Neuronal stem cell (in vitro differentiated cells): ENCODE results near the gene FCER1G.
"Not testable (repeated sequence)": the region's sequence is repeated elsewhere in the genome, so short reads cannot be mapped to it uniquely, and the experiment has no call there.

Source experiments
- DNase-seq: peaks from one replicate; pipeline ENCODE4 v3.0.0-alpha.2; 2013; ENCODE audit warnings: low spot score
- H2AFZ ChIP-seq: one replicate; pipeline ENCODE4 v1.6.1; 2013; ENCODE audit warnings: mild to moderate bottlenecking, low read length, inconsistent platforms
- H2AK5ac ChIP-seq: 2 replicates; pipeline ENCODE4 v1.6.1; 2013; ENCODE audit warnings: low read depth, mild to moderate bottlenecking, inconsistent platforms, low read length, moderate library complexity, mixed read lengths
- H2BK120ac ChIP-seq: 2 replicates; pipeline ENCODE4 v1.6.1; 2013; ENCODE audit warnings: low read depth, mild to moderate bottlenecking, inconsistent platforms, low read length, moderate library complexity, mixed read lengths
- H2BK12ac ChIP-seq: one replicate; pipeline ENCODE4 v1.6.1; 2013; ENCODE audit warnings: low read length, inconsistent platforms
- H2BK15ac ChIP-seq: 2 replicates; pipeline ENCODE4 v1.6.1; 2013; ENCODE audit warnings: mild to moderate bottlenecking, low read length, inconsistent platforms, mixed read lengths
- H2BK5ac ChIP-seq: one replicate; pipeline ENCODE4 v1.6.1; 2013; ENCODE audit warnings: inconsistent platforms, mild to moderate bottlenecking, low read length, moderate library complexity
- H3K14ac ChIP-seq: one replicate; pipeline ENCODE4 v1.6.1; 2013; ENCODE audit warnings: low read length, inconsistent platforms
- H3K18ac ChIP-seq: 2 replicates; pipeline ENCODE4 v1.6.1; 2013; ENCODE audit warnings: low read length, inconsistent platforms
- H3K23ac ChIP-seq: 2 replicates; pipeline ENCODE4 v1.6.1; 2013; ENCODE audit warnings: low read depth, mild to moderate bottlenecking, mixed read lengths, low read length, inconsistent platforms; ENCODE audit not compliant: poor library complexity
- H3K27ac ChIP-seq: replicated peaks from 3 replicates; pipeline ENCODE4 v1.5.1; 2013; ENCODE audit warnings: low read length, inconsistent platforms
- H3K27me3 ChIP-seq, 3 experiments: 2 replicates each; pipeline ENCODE4 v1.6.1; 2013; ENCODE audit warnings: low read length in 3 of 3, mild to moderate bottlenecking in 2 of 3, inconsistent platforms in 1 of 3, low read depth in 1 of 3, mixed read lengths in 1 of 3, moderate library complexity in 1 of 3; ENCODE audit not compliant: control insufficient read depth in 3 of 3, insufficient read depth in 3 of 3
- H3K36me3 ChIP-seq, 2 donors: replicated peaks in 1 of 2; 2 replicates each; pipeline ENCODE4 v1.6.1; 2013; ENCODE audit warnings: low read length in 2 of 2; ENCODE audit not compliant: control insufficient read depth in 2 of 2, insufficient read depth in 2 of 2
- H3K4ac ChIP-seq: 2 replicates; pipeline ENCODE4 v1.6.1; 2013; ENCODE audit warnings: inconsistent platforms, mild to moderate bottlenecking, low read length, moderate library complexity
- H3K4me1 ChIP-seq, 2 donors: 1 replicate in 1 of 2; 2 replicates in 1 of 2; pipeline ENCODE4 v1.6.1; 2013; ENCODE audit warnings: low read length in 2 of 2, low read depth in 1 of 2; ENCODE audit not compliant: control insufficient read depth in 2 of 2, insufficient read depth in 1 of 2
- H3K4me2 ChIP-seq: one replicate; pipeline ENCODE4 v1.6.1; 2013; ENCODE audit warnings: mild to moderate bottlenecking, low read length, inconsistent platforms; ENCODE audit not compliant: insufficient read depth, poor library complexity, severe bottlenecking
- H3K4me3 ChIP-seq, 2 donors: 2 replicates each; pipeline ENCODE4 v1.5.1; 2013; ENCODE audit warnings: low read length in 2 of 2, mild to moderate bottlenecking in 2 of 2, inconsistent platforms in 1 of 2, moderate library complexity in 1 of 2
- H3K79me1 ChIP-seq: one replicate; pipeline ENCODE4 v1.6.1; 2013; ENCODE audit warnings: low read depth, mild to moderate bottlenecking, inconsistent platforms, low read length, moderate library complexity
- H3K9ac ChIP-seq: one replicate; pipeline ENCODE4 v1.6.1; 2013; ENCODE audit warnings: mild to moderate bottlenecking, low read depth, low read length, inconsistent platforms; ENCODE audit not compliant: poor library complexity
- H3K9me3 ChIP-seq, 2 donors: replicated peaks in 1 of 2; 2 replicates each; pipeline versions ENCODE3 to v1.6.1; 2013; ENCODE audit warnings: low read length in 2 of 2, mild to moderate bottlenecking in 2 of 2, inconsistent platforms in 1 of 2, low read depth in 1 of 2, mixed read lengths in 1 of 2, moderate library complexity in 1 of 2; ENCODE audit not compliant: control insufficient read depth in 2 of 2, insufficient read depth in 1 of 2
- H4K8ac ChIP-seq: one replicate; pipeline ENCODE4 v1.6.1; 2013; ENCODE audit warnings: low read depth, mild to moderate bottlenecking, inconsistent platforms, low read length, moderate library complexity
- H4K91ac ChIP-seq: one replicate; pipeline ENCODE4 v1.6.1; 2013; ENCODE audit warnings: low read length, low read depth, mild to moderate bottlenecking, inconsistent platforms; ENCODE audit not compliant: poor library complexity
- WGBS, 2 donors: extraction: QIAGEN DNeasy Blood & Tissue Kit; methylation state at CpG; one replicate each; pipeline ENCODE4 v1.1.7; 2013; ENCODE audit warnings: missing lambda C conversion rate in 2 of 2, mixed read lengths in 1 of 2; ENCODE audit not compliant: insufficient read length in 2 of 2, insufficient replicate concordance in 1 of 2; ENCODE audit errors: extremely low coverage in 2 of 2; 5-methylcytosine and 5-hydroxymethylcytosine counted together

The FCER1G gene

GRCh38 chr1:161223805-161224694 is 9.0 kb downstream of the FCER1G start:
- no peak overlapping the region for H2AFZ ChIP-seq
- no peak overlapping the region for H2BK120ac ChIP-seq
- no peak overlapping the region for H2BK15ac ChIP-seq
- H3K36me3 ChIP-seq: peaks cover 0 to 10% of the 10 kb centered on the region in 2 donors
- no peak overlapping the region for H3K18ac ChIP-seq
- H3K9me3 ChIP-seq: no peaks in the 10 kb centered on the region
- H3K79me1 ChIP-seq: no peaks in the 10 kb centered on the region
- no peak overlapping the region for H2AK5ac ChIP-seq
- H2BK12ac ChIP-seq: no peak overlapping the region
- no peak overlapping the region for H3K14ac ChIP-seq
- H3K4me2 ChIP-seq: no peak overlapping the region
- peaks cover 6 to 11% of the 10 kb centered on the region in 2 donors for H3K4me1 ChIP-seq
- H3K4me3 ChIP-seq: no peak overlapping the region
- WGBS, 2 donors: no CpG with 5 or more reads among the region's 7 CpGs
- no peak overlapping the region for H3K27ac ChIP-seq
- no peak overlapping the region for H4K91ac ChIP-seq
- H3K4ac ChIP-seq: no peak overlapping the region
- H3K23ac ChIP-seq: no peak overlapping the region
- H2BK5ac ChIP-seq: no peak overlapping the region
- no peak for DNase-seq
- H4K8ac ChIP-seq: no peak overlapping the region
- peaks cover 0 to 4% (median 0%) of the 10 kb centered on the region in 3 experiments for H3K27me3 ChIP-seq
- H3K9ac ChIP-seq: no peak overlapping the region

- H3K4me1 ChIP-seq: peaks cover 6 to 11% of the 10 kb centered on the region in 2 donors
- no CpG with 5 or more reads among the region's 13 CpGs for WGBS, 2 donors
Measured at GRCh38 chr1:161224695-161225087, 9.6 kb downstream of the FCER1G start.

GRCh38 chr1:161225178-161225533 is 10.1 kb downstream of the FCER1G start:
- H3K27me3 ChIP-seq: peaks cover 0 to 4% (median 0%) of the 10 kb centered on the region in 3 experiments
- H3K14ac ChIP-seq: no peak overlapping the region
- no peak for DNase-seq
- H3K18ac ChIP-seq: no peak overlapping the region
- no peak overlapping the region for H2AK5ac ChIP-seq
- no CpG with 5 or more reads among the region's 7 CpGs for WGBS, 2 donors
- no peak overlapping the region for H4K8ac ChIP-seq
- no peak overlapping the region for H3K9ac ChIP-seq
- H2BK15ac ChIP-seq: no peak overlapping the region
- H2AFZ ChIP-seq: peak overlapping the region; percentile 75
- H3K27ac ChIP-seq: no peak overlapping the region
- no peak overlapping the region for H3K4me2 ChIP-seq
- H4K91ac ChIP-seq: no peak overlapping the region
- H3K4ac ChIP-seq: no peak overlapping the region
- H2BK12ac ChIP-seq: no peak overlapping the region
- H2BK120ac ChIP-seq: no peak overlapping the region
- H3K4me3 ChIP-seq: no peak overlapping the region
- no peaks in the 10 kb centered on the region for H3K79me1 ChIP-seq
- H3K4me1 ChIP-seq: peaks cover 6 to 11% of the 10 kb centered on the region in 2 donors
- no peak overlapping the region for H2BK5ac ChIP-seq
- H3K23ac ChIP-seq: no peak overlapping the region
- H3K9me3 ChIP-seq: no peaks in the 10 kb centered on the region
- H3K36me3 ChIP-seq: peaks cover 5 to 20% of the 10 kb centered on the region in 2 donors

More at GRCh38 chr1:161224695-161225087, 9.6 kb downstream of the FCER1G start:
- H2BK15ac ChIP-seq, H3K23ac ChIP-seq, H2AK5ac ChIP-seq, H2BK12ac ChIP-seq, H3K4ac ChIP-seq, H3K4me3 ChIP-seq, H2BK5ac ChIP-seq, H3K14ac ChIP-seq, H3K9ac ChIP-seq, H2BK120ac ChIP-seq, DNase-seq, H2AFZ ChIP-seq, H3K27me3 ChIP-seq, H3K9me3 ChIP-seq, H3K4me2 ChIP-seq, H3K18ac ChIP-seq, H4K8ac ChIP-seq, H4K91ac ChIP-seq, H3K27ac ChIP-seq, H3K79me1 ChIP-seq: not testable (repeated sequence)
- peaks cover 5 to 16% of the 10 kb centered on the region in 2 donors for H3K36me3 ChIP-seq

- Histone ChIP-seq H2BK120ac (no peak within 1 kb of the TSS), H3K4me2 (peak within 1 kb of the TSS; percentile 90), H2AFZ (peak within 1 kb of the TSS; percentile 91), H2BK12ac (no peak within 1 kb of the TSS), H3K9me3 (no peaks in the 10 kb centered on the region), H3K4me3 (peak within 1 kb of the TSS; percentile 72 to 91), H2BK5ac (no peak within 1 kb of the TSS), H3K36me3 (peaks cover 5 to 22% of the 10 kb centered on the region in 2 donors), H3K14ac (no peak within 1 kb of the TSS), H3K27ac (no peak within 1 kb of the TSS), H3K9ac (peak within 1 kb of the TSS; percentile 73), H3K18ac (peak within 1 kb of the TSS; percentile 12), H2BK15ac (no peak within 1 kb of the TSS), H2AK5ac (no peak within 1 kb of the TSS), H3K23ac (peak within 1 kb of the TSS; percentile 61), H4K91ac (no peak within 1 kb of the TSS), H3K79me1 (no peaks in the 10 kb centered on the region), H3K4ac (no peak within 1 kb of the TSS), H3K4me1 (peaks cover 6 to 11% of the 10 kb centered on the region in 2 donors), H4K8ac (no peak within 1 kb of the TSS), H3K27me3 (peaks cover 0 to 4% (median 0%) of the 10 kb centered on the region in 3 experiments)
- no CpG with 5 or more reads among the region's 16 CpGs for WGBS, 2 donors
- peak; percentile 97 for DNase-seq
Measured at GRCh38 chr1:161225534-161226319, 10.6 kb downstream of the FCER1G start, which contains the start of gene TOMM40L. Gene TOMM40L (plus strand): TSS chr1:161226060. CDS start chr1:161226490, 430 bp downstream.
